Measurements from ENCODE around the gene TAS2R1.

DNA sequence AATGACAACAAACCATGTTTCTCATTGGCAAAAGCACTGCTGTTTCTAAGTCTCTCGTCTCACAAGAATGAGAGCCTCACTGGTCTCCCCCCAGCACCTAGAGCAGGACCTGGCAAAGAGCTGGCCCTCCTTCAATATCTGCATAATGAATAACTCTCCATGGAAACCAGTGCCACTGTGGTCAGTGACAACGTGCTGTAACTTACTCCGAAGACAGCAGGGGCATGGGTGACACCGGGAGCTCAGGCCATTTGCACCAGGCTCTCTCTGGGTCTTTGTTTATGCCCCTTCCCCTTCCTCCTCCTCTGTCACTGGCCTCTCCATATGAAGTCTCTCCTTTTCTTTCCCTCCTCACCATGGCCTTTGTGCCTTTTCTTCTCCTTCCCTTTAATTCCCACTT, 33.3 kb downstream of the TAS2R1 start:
- TF ChIP-seq ZNF274 (IDR thresholded peaks at IDR 0.05; ENCODE audit: low read depth, low read length) = no peak
- TF ChIP-seq, protein P1, sequence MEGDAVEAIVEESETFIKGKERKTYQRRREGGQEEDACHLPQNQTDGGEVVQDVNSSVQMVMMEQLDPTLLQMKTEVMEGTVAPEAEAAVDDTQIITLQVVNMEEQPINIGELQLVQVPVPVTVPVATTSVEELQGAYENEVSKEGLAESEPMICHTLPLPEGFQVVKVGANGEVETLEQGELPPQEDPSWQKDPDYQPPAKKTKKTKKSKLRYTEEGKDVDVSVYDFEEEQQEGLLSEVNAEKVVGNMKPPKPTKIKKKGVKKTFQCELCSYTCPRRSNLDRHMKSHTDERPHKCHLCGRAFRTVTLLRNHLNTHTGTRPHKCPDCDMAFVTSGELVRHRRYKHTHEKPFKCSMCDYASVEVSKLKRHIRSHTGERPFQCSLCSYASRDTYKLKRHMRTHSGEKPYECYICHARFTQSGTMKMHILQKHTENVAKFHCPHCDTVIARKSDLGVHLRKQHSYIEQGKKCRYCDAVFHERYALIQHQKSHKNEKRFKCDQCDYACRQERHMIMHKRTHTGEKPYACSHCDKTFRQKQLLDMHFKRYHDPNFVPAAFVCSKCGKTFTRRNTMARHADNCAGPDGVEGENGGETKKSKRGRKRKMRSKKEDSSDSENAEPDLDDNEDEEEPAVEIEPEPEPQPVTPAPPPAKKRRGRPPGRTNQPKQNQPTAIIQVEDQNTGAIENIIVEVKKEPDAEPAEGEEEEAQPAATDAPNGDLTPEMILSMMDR (IDR thresholded peaks at IDR 0.05 in 2 of 3, conservative IDR thresholded peaks at IDR 0.05 in 1 of 3; ENCODE audit: borderline replicate concordance in 1 of 3, insufficient read depth in 1 of 3, low read depth in 2 of 3, low read length in 2 of 3) = no peak
- TF ChIP-seq REST (IDR thresholded peaks at IDR 0.05; ENCODE audit: low read depth) = no peak
- TF ChIP-seq RAD21 (IDR thresholded peaks at IDR 0.05; ENCODE audit: low read depth) = no peak
- TF ChIP-seq POLR2AphosphoS5 (IDR thresholded peaks at IDR 0.05; ENCODE audit: low read depth, low read length) = no peak
- no peak for TF ChIP-seq ELF1 (IDR thresholded peaks at IDR 0.05; ENCODE audit: borderline replicate concordance, low read depth)
- TF ChIP-seq, protein P2, sequence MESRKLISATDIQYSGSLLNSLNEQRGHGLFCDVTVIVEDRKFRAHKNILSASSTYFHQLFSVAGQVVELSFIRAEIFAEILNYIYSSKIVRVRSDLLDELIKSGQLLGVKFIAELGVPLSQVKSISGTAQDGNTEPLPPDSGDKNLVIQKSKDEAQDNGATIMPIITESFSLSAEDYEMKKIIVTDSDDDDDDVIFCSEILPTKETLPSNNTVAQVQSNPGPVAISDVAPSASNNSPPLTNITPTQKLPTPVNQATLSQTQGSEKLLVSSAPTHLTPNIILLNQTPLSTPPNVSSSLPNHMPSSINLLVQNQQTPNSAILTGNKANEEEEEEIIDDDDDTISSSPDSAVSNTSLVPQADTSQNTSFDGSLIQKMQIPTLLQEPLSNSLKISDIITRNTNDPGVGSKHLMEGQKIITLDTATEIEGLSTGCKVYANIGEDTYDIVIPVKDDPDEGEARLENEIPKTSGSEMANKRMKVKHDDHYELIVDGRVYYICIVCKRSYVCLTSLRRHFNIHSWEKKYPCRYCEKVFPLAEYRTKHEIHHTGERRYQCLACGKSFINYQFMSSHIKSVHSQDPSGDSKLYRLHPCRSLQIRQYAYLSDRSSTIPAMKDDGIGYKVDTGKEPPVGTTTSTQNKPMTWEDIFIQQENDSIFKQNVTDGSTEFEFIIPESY (IDR thresholded peaks at IDR 0.05; ENCODE audit: extremely low read depth, insufficient replicate concordance, low read length) = no peak
- TF ChIP-seq POLR2A (IDR thresholded peaks at IDR 0.05; ENCODE audit: borderline replicate concordance, extremely low read depth, insufficient read depth, insufficient read length) = no peak

Measured in HCT116 (cell line).